ENCODE results near the gene PIGP.
"Not testable (repeated sequence)": the region's sequence is repeated elsewhere in the genome, so short reads cannot be mapped to it uniquely, and the experiment has no call there.

PIGP gene

GRCh38 chr21:37072988-37073416 lies at the start of gene PIGP, which contains the start of gene TTC3:
Gene PIGP (minus strand): TSS chr21:37073071. CDS start chr21:37072515, 556 bp downstream.
Gene TTC3 (plus strand): TSS chr21:37073254. CDS start chr21:37087258, 14,004 bp downstream.
- peak; percentile 99 for DNase-seq

GRCh38 chr21:37119421-37120218 lies 46.7 kb upstream of the PIGP start:
- peak; percentile 61 for DNase-seq

GRCh38 chr21:37118187-37118826 lies 45.4 kb upstream of the PIGP start:
- no peak for DNase-seq

DNA sequence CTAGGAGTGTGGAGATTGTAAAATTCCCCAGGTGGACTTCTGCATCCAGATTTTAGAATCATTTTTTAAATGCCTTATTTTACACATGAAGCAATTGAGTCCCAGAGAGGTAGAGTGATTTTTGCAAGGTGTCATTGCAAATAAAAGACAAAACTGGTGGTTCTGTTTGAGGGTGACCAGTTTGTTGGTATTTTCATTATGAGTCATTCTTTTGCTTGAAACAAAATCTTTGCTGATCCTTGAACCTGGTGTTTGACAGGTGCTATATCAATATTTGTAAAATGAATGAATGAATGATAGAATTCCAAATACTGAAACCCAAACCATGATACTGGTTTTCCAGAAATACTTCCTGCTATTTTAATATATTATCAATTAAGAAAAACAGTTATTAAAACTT lies 44.3 kb upstream of the PIGP start:
- no peak for DNase-seq

DNA sequence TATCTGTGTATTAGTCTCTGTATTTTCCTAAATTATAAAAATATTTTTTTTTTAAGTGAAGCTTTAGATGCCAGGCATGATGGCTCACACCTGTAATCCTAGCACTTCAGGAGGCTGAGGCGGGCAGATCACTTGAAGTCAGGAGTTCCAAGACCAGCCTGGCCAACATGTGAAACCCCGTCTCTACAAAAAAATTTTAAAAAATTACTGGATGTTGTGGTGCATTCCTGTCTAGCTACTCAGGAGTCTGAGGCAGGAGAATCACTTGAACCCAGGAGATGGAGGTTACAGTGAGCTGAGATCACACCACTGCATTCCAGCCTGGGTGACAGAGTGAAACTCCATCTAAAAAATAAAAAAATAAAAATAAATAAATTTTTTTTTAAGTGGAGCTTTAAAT lies 43.6 kb upstream of the PIGP start:
- not testable (repeated sequence) for DNase-seq

DNA sequence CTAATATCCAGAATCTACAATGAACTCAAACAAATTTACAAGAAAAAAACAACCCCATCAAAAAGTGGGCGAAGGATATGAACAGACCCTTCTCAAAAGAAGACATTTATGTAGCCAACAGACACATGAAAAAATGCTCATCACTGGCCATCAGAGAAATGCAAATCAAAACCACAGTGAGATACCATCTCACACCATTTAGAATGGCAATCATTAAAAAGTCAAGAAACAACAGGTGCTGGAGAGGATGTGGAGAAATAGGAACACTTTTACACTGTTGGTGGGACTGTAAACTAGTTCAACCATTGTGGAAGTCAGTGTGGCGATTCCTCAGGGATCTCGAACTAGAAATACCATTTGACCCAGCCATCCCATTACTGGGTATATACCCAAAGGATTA lies 41.4 kb upstream of the PIGP start:
- DNase-seq, result not testable (repeated sequence)

DNA sequence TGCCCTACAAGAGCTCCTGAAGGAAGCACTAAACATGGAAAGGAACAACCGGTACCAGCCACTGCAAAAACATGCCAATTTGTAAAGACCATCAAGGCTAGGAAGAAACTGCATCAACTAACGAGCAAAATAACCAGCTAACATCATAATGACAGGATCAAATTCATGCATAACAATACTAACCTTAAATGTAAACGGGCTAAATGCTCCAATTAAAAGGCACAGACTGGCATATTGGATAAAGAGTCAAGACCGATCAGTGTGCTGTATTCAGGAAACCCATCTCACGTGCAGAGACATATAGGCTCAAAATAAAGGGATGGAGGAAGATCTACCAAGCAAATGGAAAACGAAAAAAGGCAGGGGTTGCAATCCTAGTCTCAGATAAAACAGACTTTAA lies 38.2 kb upstream of the PIGP start:
- DNase-seq, result not testable (repeated sequence)

GRCh38 chr21:37106998-37107397 lies 34.1 kb upstream of the PIGP start:
- DNase-seq, result no peak

DNA sequence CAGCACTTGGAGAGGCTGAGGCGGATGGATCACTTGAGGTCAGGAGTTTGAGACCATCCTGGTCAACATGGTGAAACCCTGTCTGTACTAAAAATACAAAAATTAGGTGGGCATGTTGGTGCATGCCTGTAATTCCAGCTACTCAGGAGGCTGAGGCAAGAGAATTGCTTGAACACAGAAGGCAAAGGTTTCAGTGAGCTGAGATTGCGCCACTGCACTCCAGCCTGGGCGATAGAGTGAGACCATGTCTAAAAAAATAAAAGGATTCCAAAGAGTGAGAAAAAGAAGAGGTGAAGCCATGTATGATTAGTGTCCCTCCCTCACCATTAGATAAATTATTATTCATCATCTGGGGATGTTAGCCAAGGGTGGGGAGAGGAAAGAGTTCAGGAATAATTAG lies 29.9 kb upstream of the PIGP start:
- not testable (repeated sequence) for DNase-seq

DNA sequence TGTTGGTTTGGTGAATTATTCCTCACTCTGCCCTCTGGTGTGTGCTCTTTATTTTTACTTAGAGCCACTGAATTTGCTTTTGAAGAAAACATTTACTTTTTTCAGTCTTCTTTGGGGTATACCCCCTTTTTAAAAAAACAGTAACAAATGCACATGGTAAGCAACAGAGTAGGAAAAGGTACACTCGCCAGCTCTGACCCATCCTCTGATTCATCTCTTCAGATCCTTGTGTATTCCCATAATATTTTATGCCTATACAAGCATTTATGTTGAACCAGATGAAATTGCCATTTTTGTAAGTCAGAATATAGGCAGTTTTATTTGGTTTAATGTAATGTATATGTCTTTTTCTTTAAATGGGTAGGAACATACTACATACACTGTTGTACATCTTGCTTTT lies 28.5 kb upstream of the PIGP start:
- no peak for DNase-seq

- no peak for DNase-seq
These were observed 27.4 kb upstream of the PIGP start for GRCh38 chr21:37100316-37100715.

DNA sequence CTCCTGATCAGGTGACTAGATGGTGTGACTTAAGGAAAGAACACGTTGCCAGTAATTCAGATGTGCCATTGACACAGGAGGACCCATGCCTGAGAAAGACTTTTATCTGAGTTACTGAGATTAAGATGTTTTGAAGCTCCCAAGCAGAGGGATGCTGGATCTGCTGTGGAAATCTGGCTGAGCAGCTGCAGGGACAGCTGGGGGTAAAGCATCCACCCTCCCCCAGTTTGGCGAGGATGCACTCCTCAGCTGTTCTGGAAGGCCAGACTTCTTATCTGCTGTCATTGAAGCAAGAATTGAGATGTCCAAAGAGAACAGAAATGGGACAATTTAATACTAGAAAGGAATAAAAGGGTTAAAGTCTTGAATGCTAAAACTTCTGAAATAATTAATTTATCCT lies 25.9 kb upstream of the PIGP start:
- DNase-seq, result no peak

DNA sequence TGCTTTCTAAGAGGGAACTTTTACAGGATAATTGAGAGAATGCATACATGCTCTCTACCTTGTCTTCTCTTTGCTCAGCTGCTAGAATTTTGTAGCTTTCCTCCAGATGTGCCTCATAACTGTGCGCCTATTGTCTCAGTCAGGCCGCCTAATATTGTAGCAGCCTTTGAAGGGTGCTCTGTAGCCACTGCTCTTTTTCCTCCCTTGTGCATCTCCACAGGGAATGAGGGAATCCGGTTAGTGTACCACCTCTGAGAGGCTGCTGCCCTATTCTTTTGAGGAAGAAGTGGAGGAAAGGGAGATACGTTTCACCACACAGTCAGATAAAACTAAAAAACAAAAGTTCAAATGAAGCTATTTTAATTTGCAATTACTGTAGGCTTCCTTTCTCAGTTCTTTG lies 22.9 kb upstream of the PIGP start:
- DNase-seq, result no peak

GRCh38 chr21:37093977-37094376 lies 21.1 kb upstream of the PIGP start:
- DNase-seq, result no peak

DNA sequence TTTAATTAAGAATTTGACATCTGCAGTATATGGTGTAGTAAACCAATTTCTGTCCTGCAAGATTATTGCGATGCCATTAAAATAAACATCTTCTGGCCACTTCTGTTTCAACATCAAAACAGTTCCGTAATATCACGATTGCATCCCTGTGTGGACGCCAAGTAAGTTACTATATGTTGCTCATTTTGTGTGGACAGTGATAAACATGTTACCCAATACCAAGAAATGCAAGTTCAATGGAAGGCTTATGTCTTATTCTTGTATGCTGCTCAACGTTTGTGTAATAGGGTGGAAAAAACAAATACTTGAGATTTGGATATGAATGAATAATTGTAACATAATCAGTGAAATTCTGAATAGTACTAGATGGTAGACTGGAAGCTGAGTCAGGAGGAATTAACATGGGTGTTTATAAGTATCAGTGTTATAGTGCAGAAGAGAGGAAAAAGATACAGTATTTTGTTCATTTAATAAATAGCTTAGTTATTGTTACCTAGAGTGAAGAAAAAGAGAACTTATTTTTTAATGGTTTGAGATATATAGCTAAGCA lies 15.4 kb upstream of the PIGP start:
- no peak for DNase-seq

GRCh38 chr21:37087188-37087587 lies 14.3 kb upstream of the PIGP start:
- no peak for DNase-seq

- DNase-seq, result no peak
These were observed 12.9 kb upstream of the PIGP start for GRCh38 chr21:37085726-37086125.

DNA sequence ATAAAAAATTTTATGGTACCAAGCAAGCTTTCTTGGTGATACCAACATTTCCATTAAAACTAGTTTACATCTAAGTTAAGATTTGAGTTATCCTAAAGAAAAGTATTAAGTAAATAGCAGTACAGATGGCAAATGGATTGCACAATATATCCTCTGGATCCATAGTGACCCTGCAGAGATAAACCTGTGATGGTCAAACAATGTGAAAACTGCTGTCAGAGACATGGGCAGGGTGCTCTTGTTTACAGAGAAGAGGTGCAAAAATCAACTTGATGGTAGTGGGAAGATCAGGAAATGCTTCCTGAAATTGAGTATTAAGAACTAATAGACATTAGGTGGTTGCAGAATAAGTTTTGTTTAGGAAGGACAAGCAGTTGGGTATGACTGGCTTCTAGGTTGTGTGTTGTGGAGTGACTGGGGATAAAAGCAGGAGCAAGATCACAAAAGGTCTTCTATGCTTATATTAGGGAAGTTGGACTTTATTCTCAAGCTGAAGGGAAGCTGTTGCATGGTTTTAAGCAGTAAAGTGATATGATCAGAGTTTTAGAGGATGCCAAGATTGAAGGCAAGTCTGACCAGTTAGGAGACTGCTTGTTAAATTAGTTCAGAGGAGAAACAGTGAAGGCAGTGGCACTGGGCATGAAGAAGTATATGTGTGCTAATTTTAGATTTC lies 10.1 kb upstream of the PIGP start:
- no peak for DNase-seq

DNA sequence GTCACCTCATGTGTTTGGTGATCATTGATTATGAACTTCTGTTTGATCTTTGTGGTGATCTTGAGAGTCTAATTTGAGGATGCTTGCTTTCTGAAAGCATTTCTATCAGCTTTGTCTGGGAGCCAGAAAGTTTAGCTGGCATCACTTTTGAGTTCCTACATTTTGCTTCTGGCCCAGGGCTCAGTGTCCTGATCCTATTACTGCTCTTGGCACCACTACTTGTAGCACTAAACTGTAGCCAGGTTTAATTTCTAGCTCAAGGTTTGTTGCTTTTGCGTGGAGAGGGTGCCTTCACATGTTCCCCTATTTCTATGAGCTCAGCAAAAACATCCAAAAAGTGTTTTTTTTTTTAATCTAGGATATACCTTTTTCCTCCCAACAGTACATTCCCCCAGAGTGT lies 9.5 kb upstream of the PIGP start:
- DNase-seq, result no peak

GRCh38 chr21:37079211-37079824 lies 6.4 kb upstream of the PIGP start:
- no peak for DNase-seq

- no peak for DNase-seq
These were observed 4.5 kb upstream of the PIGP start for GRCh38 chr21:37077403-37077802.

GRCh38 chr21:37076087-37076850 lies 3.4 kb upstream of the PIGP start:
- DNase-seq, result no peak

Data from activated CD8-positive, alpha-beta memory T cell treated with anti-CD3 and anti-CD28 coated beads, Interleukin-2, amount 50 U/mL, for 48 hours (primary cell).